Naive B cell (primary cell): Measurements from ENCODE around the gene CYFIP1. TPM values are rescaled to one million over a fixed set of nuclear protein-coding genes. Genes with fewer than 3 reads are reported as not detected.

Experiments used
- ATAC-seq, 2 donors: fragments of 150-1000 bp; cut with Tn5 transposase; 2 replicates each; pipeline ENCODE4 v1.10.0; 2021; ENCODE audit warnings: low read depth in 2 of 2, mild to moderate bottlenecking in 2 of 2, moderate library complexity in 2 of 2
- DNase-seq: peaks from one replicate; pipeline ENCODE4 v3.0.0; 2022
- H3K27ac Mint-ChIP-seq, 6 donors: one replicate each; pipeline ENCODE4 v1.8.0; 2020 to 2022; ENCODE audit warnings: mild to moderate bottlenecking in 6 of 6, mixed read lengths in 6 of 6, moderate library complexity in 5 of 6, inconsistent platforms in 2 of 6
- H3K27me3 Mint-ChIP-seq, 3 donors: one replicate each; pipeline ENCODE4 v1.8.0; 2021 to 2022; ENCODE audit warnings: mixed read lengths in 3 of 3, mild to moderate bottlenecking in 1 of 3
- H3K36me3 Mint-ChIP-seq, 2 donors: one replicate each; pipeline ENCODE4 v1.8.0; 2020 to 2022; ENCODE audit warnings: mixed read lengths in 2 of 2, inconsistent platforms in 1 of 2, mild to moderate bottlenecking in 1 of 2
- H3K4me1 Mint-ChIP-seq, 3 donors: one replicate each; pipeline ENCODE4 v1.8.0; 2020 to 2022; ENCODE audit warnings: mixed read lengths in 3 of 3, inconsistent platforms in 1 of 3, mild to moderate bottlenecking in 1 of 3, moderate library complexity in 1 of 3
- H3K4me3 Mint-ChIP-seq, 8 donors: one replicate each; pipeline ENCODE4 v1.8.0; 2020 to 2022; ENCODE audit warnings: mild to moderate bottlenecking in 8 of 8, mixed read lengths in 8 of 8, moderate library complexity in 8 of 8, inconsistent platforms in 2 of 8
- H3K9me3 Mint-ChIP-seq, 7 donors: one replicate each; pipeline ENCODE4 v1.8.0; 2020 to 2022; ENCODE audit warnings: mixed read lengths in 7 of 7, mild to moderate bottlenecking in 5 of 7, inconsistent platforms in 2 of 7, moderate library complexity in 1 of 7
- polyA plus RNA-seq, 6 donors: library from polyadenylated mRNA; unstranded; fragments of 300-500 nt; fragmentation: Illumina TruSeq; gene quantifications; one replicate each; pipeline ENCODE4 v1.2.3, GENCODE V29; 2021; ENCODE audit warnings: low read depth in 6 of 6

CYFIP1 gene
- polyA plus RNA-seq, 6 donors from 2014 or later = 0.56 to 2.1 (median 0.86) TPM; not detected in 1

DNA sequence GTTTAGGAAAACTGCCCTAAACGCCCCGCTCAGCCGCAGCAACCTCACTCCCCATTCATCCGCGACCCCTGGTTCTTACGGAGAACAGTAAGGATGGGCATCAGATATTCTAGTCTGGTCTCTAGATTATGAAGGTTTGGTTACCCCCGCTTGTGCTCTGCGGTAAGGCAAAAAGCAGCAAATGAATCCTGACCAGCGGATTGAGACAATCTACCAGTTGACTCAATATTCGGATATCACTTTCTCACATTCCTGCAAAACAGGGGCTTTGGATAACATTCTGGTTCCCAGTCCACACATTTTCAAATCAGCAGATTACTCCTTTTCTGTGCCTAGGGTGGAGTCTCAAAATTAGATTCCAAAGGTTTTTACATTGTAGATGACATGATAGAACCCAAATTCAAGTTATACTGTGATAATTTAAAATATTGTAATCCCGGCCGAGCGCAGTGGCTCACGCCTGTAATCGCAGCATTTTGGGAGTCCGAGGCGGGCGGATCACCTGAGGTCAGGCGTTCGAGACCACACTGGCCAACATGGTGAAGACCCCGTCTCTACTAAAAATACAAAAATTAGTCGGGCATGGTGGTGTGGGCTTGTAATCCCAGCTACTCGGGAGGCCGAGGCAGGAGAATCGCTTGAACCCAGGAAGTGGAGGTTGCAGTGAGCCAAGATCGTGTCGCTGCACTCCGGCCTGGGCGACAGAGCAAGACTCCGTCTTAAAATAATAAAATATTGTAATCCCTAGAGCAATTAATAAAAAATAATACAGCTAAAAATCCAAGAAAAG is 1.1 kb upstream of the CYFIP1 start:
- Mint-ChIP-seq H3K4me1 (peaks cover 14 to 16% (median 15%) of the 10 kb centered on the region in 3 donors), H3K4me3 (peak overlapping the region; percentile 69 to 88 (median 85)), H3K27ac (no peak overlapping the region), H3K36me3 (no peaks in the 10 kb centered on the region), H3K9me3 (no peaks in the 10 kb centered on the region), H3K27me3 (peaks cover 15 to 22% (median 16%) of the 10 kb centered on the region in 3 donors)
- ATAC-seq = no peak
- DNase-seq = no peak

DNA sequence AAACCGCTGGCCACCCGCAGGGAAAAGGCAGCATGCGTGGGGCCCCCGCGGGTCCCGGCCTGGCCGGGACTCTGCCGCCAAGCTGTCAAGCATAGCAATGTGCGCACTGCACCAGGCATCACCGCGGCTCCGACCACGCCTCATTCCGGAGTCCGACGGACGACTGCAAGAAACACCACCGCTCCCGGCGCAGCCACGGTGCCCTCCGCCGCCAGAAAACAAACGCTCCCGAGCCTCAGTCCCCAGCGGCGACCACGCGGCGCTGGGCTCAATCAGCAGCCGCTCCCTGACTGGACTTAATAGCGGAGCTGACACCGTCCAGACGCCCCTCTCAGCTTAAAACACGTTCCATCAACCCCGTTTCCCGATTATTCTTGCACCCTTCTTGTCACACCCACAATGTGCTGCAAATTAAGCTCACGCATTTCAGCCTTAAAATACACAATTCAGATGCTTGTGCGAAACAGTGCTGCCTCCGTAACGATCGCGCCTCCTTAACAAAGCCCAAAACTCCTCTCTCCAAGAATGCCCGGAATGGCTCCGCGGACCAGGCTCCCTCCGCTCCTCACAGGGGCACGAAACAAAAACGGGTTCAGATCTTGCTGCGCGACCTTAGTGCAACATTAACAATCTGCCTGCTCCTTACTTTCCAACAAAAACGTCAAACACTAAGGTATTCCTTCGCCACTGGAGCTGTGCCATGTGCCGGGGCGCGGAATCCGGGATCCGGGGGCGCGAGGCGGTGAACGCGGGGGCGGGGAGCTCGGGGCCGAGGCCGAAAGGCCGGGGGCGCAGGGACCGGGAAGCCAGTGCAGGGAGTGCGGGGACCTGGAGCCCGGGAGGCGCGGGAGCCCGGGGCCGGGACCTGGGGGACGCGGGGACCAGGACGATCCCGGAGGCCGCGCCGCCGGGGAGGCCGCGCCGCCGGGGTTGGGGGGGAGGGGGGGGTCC is 655 bp downstream of the CYFIP1 start:
- ATAC-seq (peak; percentile 69 to 76), DNase-seq (no peak)
- Mint-ChIP-seq H3K4me1 (peaks cover 14 to 16% (median 15%) of the 10 kb centered on the region in 3 donors), H3K27me3 (peaks cover 15 to 22% (median 16%) of the 10 kb centered on the region in 3 donors), H3K9me3 (no peaks in the 10 kb centered on the region), H3K36me3 (no peaks in the 10 kb centered on the region), H3K4me3 (peak overlapping the region; percentile 85 to 97 (median 90)), H3K27ac (peak overlapping the region in 3 of 6 donors; percentile 0 to 39 (median 34))

DNA sequence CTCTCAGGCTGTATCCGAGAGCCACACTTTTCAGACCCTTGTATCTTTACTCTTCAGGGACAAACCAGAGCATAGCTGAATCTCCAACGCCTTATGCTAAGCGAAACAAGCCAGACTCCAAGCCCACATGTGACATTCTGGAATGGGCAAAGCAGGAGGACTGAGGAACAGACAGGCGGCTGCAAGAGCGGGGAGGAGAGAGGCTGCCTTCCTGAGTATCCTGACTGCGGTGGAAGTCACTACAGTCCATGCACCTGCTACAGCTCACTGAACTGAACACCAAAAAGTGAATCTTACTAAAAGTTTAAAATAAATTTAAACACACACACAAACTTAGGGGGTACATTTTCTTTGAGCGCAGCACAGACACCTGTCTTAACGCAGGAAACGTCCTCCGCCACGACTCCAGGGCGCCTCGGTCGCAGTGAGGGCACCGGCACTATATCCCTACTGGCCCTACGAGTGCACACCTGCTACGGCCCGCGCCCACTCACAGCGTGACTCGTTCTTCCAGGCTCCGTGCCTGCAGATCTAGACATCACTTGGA is 1.4 kb downstream of the CYFIP1 start:
- H3K9me3 Mint-ChIP-seq = no peaks in the 10 kb centered on the region

DNA sequence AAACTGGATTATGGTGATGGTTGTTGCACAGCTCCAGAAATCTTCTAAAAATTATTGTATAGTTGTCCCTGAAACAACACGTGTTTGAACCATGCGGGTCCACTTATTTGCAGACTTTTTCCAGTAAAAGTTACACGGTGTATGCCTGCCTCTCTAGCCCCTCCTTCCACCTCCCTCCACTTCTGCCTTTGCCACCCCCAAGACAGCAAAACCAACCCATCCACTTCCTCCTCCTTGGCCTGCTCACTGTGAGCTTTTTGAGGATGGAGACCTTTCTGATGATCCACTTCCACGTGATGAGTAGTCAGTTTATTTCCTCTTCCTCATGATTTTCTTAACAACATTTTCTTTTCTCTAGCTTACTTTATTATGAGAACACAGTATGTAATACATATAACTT is 5.4 kb downstream of the CYFIP1 start:
- Mint-ChIP-seq H3K4me3 (no peak overlapping the region), H3K9me3 (peaks cover 0 to 3% (median 0%) of the 10 kb centered on the region in 7 donors), H3K27me3 (peaks cover 10 to 20% (median 12%) of the 10 kb centered on the region in 3 donors), H3K36me3 (no peaks in the 10 kb centered on the region), H3K4me1 (peaks cover 15 to 19% (median 16%) of the 10 kb centered on the region in 3 donors), H3K27ac (no peak overlapping the region)
- no peak for ATAC-seq
- no peak for DNase-seq

More for the DNA sequence above, 1.4 kb downstream of the CYFIP1 start:
- H3K4me1 Mint-ChIP-seq = peaks cover 14 to 16% (median 15%) of the 10 kb centered on the region in 3 donors
- DNase-seq (no peak), ATAC-seq (peak; percentile 39 to 51)
- H3K27me3 Mint-ChIP-seq = peaks cover 15 to 22% (median 16%) of the 10 kb centered on the region in 3 donors
- no peaks in the 10 kb centered on the region for H3K36me3 Mint-ChIP-seq
- H3K27ac Mint-ChIP-seq = peak overlapping the region in 2 of 6 donors; percentile 22 to 86
- H3K4me3 Mint-ChIP-seq = peak overlapping the region; percentile 85 to 97 (median 90)

DNA sequence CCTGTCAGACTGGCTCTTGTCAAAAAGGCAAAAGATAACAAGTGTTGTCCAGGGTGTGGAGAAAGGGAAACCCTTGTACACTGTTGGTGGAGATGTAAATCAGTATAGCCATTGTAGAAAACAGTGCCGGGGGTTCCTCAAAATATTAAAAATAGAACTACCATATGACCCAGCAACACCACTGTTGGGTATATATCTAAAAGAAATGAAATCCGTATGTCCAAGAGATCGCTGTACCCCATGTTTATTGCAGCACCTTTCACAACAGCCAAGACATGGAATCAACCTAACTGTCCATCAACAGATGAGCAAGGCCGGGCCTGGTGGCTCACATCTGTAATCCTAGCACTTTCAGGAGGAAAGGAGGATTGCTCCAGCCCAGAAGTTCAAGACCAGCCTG is 6.2 kb downstream of the CYFIP1 start:
- DNase-seq (no peak), ATAC-seq (no peak)
- Mint-ChIP-seq H3K27ac (no peak overlapping the region), H3K9me3 (peaks cover 0 to 9% (median 4%) of the 10 kb centered on the region in 7 donors), H3K4me1 (peaks cover 7 to 11% (median 9%) of the 10 kb centered on the region in 3 donors), H3K27me3 (peaks cover 4 to 12% (median 5%) of the 10 kb centered on the region in 3 donors), H3K36me3 (peaks cover 5 to 7% of the 10 kb centered on the region in 2 donors), H3K4me3 (no peak overlapping the region)

DNA sequence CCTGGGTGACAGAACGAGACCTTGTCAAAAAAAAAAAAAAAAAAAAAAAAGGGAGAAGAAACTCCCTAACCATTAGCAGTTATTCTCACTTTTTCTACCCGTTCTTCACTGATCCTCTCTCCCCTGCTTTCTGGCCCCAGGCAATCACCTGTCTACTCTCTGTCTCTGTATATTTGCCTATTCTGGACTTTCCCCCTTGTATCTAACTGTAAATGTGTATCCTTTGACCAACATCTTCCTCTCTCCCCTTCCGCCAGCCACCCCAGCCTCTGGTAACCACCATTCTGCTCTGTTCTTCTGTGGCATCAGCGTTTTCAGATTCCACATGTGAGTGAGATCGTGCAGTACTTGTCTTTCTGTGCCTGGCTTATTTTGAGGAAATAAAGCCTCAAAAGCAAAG is 6.9 kb downstream of the CYFIP1 start:
- ATAC-seq = no peak
- Mint-ChIP-seq H3K27me3 (peaks cover 0 to 5% (median 5%) of the 10 kb centered on the region in 3 donors), H3K4me3 (no peak overlapping the region), H3K9me3 (peaks cover 0 to 9% (median 4%) of the 10 kb centered on the region in 7 donors), H3K27ac (no peak overlapping the region), H3K36me3 (peaks cover 7 to 9% of the 10 kb centered on the region in 2 donors), H3K4me1 (peaks cover under 1 to 5% (median 3%) of the 10 kb centered on the region in 3 donors)
- no peak for DNase-seq

DNA sequence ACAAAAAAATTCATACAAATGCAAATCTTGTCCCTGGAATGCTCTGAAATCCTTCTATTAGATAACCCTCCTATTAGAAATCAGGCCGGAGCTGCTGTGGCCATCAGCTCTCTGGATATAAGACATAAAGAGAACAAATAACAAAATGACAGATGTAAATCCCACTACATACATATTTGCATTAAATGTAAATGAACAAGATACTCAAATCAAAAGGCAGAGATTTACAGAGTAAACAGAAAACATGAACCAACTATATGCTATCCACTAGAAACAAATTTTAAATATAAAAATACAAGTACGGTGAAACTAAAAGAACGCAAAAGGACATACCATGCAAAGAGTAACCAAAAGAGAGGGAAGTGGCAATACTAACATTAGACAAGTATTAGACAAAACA is 10.7 kb downstream of the CYFIP1 start:
- ATAC-seq = no peak
- H3K4me3 Mint-ChIP-seq = no peak overlapping the region
- peaks cover 7 to 10% of the 10 kb centered on the region in 2 donors for H3K36me3 Mint-ChIP-seq
- H3K27me3 Mint-ChIP-seq = peaks cover 0 to 5% (median under 1%) of the 10 kb centered on the region in 3 donors
- no peak for DNase-seq
- H3K9me3 Mint-ChIP-seq = peaks cover 0 to 9% (median 4%) of the 10 kb centered on the region in 7 donors
- H3K27ac Mint-ChIP-seq = no peak overlapping the region
- peaks cover 0 to 5% (median 3%) of the 10 kb centered on the region in 3 donors for H3K4me1 Mint-ChIP-seq

DNA sequence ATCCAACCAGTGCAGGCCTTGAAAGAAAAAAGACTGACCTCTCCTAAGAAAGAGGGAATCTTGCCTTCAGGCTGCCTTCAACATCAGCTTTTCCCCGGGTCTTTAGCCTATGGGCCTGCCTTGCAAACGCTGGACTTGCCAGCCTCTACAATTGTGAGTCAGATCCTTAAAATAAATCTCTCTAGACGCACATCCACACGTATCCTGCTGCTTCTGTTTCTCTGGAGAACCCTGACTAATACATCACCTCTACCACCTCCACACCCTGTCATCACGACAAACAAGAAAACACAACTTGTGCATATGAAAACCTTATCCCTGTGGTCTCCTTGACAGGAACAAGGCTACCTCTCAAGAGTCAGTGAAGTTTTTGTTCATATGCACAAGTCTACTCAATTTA is 11.8 kb downstream of the CYFIP1 start:
- Mint-ChIP-seq H3K9me3 (peaks cover 0 to 9% (median 4%) of the 10 kb centered on the region in 7 donors), H3K27me3 (peaks cover 0 to 5% (median 4%) of the 10 kb centered on the region in 3 donors), H3K4me3 (peak overlapping the region in 1 of 8 donors; percentile 16), H3K36me3 (peaks cover 7 to 10% of the 10 kb centered on the region in 2 donors), H3K4me1 (peaks cover 0 to 3% (median 2%) of the 10 kb centered on the region in 3 donors), H3K27ac (no peak overlapping the region)
- DNase-seq = no peak
- ATAC-seq = no peak

DNA sequence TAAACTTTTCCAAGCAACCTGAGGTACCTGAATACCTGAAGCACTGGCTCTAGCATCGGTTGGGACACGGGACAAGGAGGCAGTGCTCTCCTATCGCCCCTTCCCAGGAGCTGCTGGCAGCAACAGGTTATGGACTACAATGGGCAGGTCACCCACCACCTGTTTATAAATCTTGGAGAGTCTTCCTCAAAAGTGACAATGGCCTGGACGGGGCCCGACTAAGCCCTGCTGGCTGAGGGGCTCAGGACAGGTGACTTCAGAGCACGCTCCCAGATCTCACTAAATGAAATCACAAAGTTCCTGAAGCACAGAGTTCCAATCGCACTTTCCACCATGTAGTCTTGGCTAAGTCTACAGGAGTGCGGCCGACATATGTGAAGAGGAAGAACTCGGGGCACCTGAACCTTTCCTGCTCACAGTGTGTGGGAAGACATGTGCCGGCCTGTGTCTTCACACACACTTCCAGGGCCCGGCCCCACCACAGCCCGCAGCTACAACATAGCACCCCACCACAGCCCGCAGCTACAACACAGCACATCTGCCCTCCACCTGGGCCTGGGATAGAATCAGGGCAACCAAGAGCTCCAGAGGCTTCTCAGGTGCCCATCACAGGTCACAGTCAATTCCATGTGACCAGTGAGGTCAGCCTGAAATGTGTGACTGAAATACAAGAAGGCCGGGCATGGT is 12.9 kb downstream of the CYFIP1 start:
- no peak for ATAC-seq
- Mint-ChIP-seq H3K4me1 (peaks cover 0 to 6% (median 0%) of the 10 kb centered on the region in 3 donors), H3K4me3 (peak overlapping the region in 1 of 8 donors; percentile 3), H3K9me3 (peaks cover 0 to 9% (median 4%) of the 10 kb centered on the region in 7 donors), H3K36me3 (peaks cover 7 to 10% of the 10 kb centered on the region in 2 donors), H3K27ac (no peak overlapping the region), H3K27me3 (peaks cover 0 to 5% (median 4%) of the 10 kb centered on the region in 3 donors)
- DNase-seq = no peak

DNA sequence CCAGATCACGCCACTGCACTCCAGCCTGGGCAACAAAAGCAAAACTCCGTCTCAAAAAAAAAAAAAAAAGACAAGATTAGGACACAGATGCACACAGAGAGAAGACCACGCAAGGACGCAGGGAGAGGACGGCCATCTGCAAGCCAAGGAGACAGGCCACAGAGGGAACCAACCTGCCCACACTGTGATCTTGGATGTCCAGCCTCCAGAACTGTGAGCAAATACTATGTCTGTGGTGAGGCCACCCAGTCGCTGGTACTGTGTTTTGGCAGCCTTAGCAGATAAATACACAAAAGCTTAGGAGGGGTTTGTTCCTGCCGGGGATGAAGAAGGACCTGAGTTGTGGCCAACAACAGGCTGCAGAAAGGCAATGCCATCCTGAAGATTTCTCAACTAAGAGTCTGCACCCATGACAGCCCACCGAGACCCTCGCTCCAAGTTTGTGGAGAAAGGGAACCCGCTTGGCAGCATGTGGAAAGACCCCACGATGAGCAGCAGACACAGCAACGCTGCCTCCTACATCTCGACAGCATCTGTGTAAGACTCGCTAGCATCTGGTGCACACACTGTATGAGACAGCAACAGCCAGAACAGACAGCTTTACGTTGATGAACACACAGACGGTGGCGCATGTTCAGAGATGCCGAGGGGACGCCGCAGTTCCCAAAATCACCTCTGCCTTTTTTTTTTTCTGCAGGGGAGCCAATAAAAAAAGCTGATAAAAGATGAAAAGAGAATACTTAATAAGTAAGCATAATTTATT is 13.7 kb downstream of the CYFIP1 start:
- Mint-ChIP-seq H3K9me3 (peaks cover 0 to 9% (median 4%) of the 10 kb centered on the region in 7 donors), H3K4me1 (peaks cover 0 to 6% (median 0%) of the 10 kb centered on the region in 3 donors), H3K4me3 (no peak overlapping the region), H3K36me3 (peaks cover 7 to 10% of the 10 kb centered on the region in 2 donors), H3K27ac (no peak overlapping the region), H3K27me3 (peaks cover 0 to 5% (median 4%) of the 10 kb centered on the region in 3 donors)
- ATAC-seq = no peak
- no peak for DNase-seq

DNA sequence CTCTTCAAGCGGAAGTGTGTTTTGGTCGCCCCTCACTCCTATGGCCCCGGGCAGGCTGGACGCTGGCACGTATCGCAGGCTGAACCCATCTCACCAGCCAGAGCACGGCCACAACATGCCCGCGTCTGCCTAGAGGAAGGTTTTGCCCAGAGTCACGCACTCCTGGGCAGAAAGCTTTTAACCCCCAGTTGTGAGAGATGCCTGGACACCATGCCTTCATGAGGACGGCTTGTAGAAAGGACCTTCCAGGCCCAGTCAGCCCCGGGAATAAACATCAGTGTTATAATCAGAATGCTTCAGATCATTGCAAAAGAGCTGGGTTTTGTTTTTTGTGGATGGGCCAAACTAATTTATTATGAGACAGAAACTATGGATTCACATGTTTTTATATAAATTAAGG is 16.5 kb downstream of the CYFIP1 start:
- Mint-ChIP-seq H3K27ac (no peak overlapping the region), H3K27me3 (peaks cover 5 to 12% (median 8%) of the 10 kb centered on the region in 3 donors), H3K36me3 (peaks cover 0 to 5% of the 10 kb centered on the region in 2 donors), H3K9me3 (no peaks in the 10 kb centered on the region), H3K4me3 (no peak overlapping the region), H3K4me1 (peaks cover 2 to 17% (median 8%) of the 10 kb centered on the region in 3 donors)
- DNase-seq (no peak), ATAC-seq (no peak)

DNA sequence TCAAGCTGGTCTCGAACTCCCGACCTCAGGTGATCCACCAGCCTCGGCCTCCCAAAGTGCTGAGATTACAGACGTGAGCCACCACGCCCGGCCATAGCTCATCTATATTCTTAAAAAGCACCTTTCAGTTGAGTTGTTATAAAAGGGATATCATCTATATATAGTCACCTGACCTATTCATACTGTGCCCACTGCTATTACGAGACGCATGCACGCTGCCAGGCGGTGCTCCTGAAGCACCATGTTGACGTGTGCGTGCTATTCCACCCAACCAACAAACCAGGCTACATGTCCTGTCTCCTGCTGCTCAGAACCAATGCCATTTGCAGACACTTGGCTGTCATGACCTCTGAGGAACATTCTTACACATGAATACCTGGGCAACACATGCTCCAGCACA is 17.6 kb downstream of the CYFIP1 start:
- Mint-ChIP-seq H3K27me3 (peaks cover 5 to 14% (median 8%) of the 10 kb centered on the region in 3 donors), H3K27ac (peak overlapping the region in 1 of 6 donors; percentile 45), H3K9me3 (no peaks in the 10 kb centered on the region), H3K4me3 (no peak overlapping the region), H3K4me1 (peaks cover 7 to 27% (median 12%) of the 10 kb centered on the region in 3 donors), H3K36me3 (no peaks in the 10 kb centered on the region)
- no peak for ATAC-seq
- no peak for DNase-seq
